ENCODE measurements around the gene RNF223.
A peak's percentile ranks its signal among the peaks of the same experiment; 100 is the strongest.

The RNF223 gene

DNA sequence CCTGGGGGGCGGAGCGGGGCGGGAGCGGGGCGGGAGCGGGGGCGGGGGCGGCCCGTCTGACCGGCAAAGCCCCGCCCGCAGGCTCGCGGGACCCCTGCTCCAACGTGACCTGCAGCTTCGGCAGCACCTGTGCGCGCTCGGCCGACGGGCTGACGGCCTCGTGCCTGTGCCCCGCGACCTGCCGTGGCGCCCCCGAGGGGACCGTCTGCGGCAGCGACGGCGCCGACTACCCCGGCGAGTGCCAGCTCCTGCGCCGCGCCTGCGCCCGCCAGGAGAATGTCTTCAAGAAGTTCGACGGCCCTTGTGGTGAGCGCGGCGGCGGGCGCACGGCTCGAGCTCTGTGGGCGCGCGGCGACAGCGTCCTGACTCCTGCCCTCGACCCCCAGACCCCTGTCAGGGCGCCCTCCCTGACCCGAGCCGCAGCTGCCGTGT is 33.0 kb downstream of the RNF223 start:
- H3K9me3 ChIP-seq (ENCODE audit: control insufficient read depth, low read depth, low read length): no peaks in the 10 kb centered on the region
- H3K27me3 ChIP-seq (ENCODE audit: control insufficient read depth, insufficient read depth, low read length): peaks cover 48% of the 10 kb centered on the region
- no peak overlapping the region for H3K9ac ChIP-seq (ENCODE audit: low read length)
- no peak overlapping the region for H3K27ac ChIP-seq (ENCODE audit: low read length)
- H3K4me1 ChIP-seq (ENCODE audit: control insufficient read depth, low read depth, low read length): no peaks in the 10 kb centered on the region
- peaks cover 13% of the 10 kb centered on the region for H3K36me3 ChIP-seq (ENCODE audit: control insufficient read depth, low read depth, low read length)
- peak overlapping the region; percentile 21 for H3K4me3 ChIP-seq (ENCODE audit: low read length)

GRCh38 chr1:1040004-1040991 is 33.8 kb downstream of the RNF223 start:
- Histone ChIP-seq H3K36me3 (ENCODE audit: control insufficient read depth, low read depth, low read length) (peaks cover 6% of the 10 kb centered on the region), H3K27ac (ENCODE audit: low read length) (no peak overlapping the region), H3K27me3 (ENCODE audit: control insufficient read depth, insufficient read depth, low read length) (peaks cover 56% of the 10 kb centered on the region), H3K9ac (ENCODE audit: low read length) (no peak overlapping the region), H3K4me3 (ENCODE audit: low read length) (peak overlapping the region; percentile 37), H3K4me1 (ENCODE audit: control insufficient read depth, low read depth, low read length) (no peaks in the 10 kb centered on the region), H3K9me3 (ENCODE audit: control insufficient read depth, low read depth, low read length) (no peaks in the 10 kb centered on the region)

DNA sequence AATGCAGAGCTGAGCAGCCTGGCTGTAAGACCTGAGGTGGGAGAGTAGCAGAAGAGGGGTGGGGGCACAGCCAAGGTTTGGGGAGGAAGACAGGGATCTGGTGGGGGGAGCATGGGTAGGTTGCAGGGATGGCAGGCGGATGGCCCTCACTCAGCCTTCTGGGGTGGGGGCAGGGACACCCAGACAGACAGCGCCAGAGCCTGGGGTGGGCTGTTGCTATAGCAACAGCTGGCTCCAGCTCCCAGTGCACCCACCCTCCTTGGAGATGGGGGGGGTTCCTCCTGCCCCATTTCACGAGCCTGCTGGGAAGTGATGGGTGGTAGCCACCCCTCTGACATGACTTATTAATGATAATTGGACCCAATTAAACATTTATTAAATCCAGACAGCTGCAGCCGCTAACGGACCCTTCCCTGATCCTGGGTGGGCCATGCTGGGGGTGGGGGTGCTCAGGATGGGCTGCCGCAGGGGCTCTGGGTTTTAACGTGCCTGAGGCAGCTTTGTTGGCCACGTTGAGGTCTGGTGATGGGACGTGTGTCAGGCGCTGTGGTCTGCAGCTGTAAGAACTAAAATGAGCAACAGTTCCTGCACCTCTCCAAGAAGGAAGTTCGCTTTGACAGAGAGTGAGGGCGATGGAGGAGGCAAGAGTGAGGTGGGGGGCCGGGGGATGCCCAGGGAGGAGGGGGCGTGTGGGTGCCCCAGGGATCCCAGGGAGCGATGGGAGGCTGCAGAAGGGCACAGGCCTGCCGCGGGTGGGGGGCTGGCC is 34.8 kb downstream of the RNF223 start:
- H3K27ac ChIP-seq (ENCODE audit: low read length): no peak overlapping the region
- H3K4me1 ChIP-seq (ENCODE audit: control insufficient read depth, low read depth, low read length): no peaks in the 10 kb centered on the region
- no peak overlapping the region for H3K9ac ChIP-seq (ENCODE audit: low read length)
- H3K4me3 ChIP-seq (ENCODE audit: low read length): no peak overlapping the region
- peaks cover 66% of the 10 kb centered on the region for H3K27me3 ChIP-seq (ENCODE audit: control insufficient read depth, insufficient read depth, low read length)
- no peaks in the 10 kb centered on the region for H3K9me3 ChIP-seq (ENCODE audit: control insufficient read depth, low read depth, low read length)
- no peaks in the 10 kb centered on the region for H3K36me3 ChIP-seq (ENCODE audit: control insufficient read depth, low read depth, low read length)

GRCh38 chr1:1038694-1039093 is 35.4 kb downstream of the RNF223 start:
- no peak overlapping the region for H3K4me3 ChIP-seq (ENCODE audit: low read length)
- no peaks in the 10 kb centered on the region for H3K36me3 ChIP-seq (ENCODE audit: control insufficient read depth, low read depth, low read length)
- H3K27ac ChIP-seq (ENCODE audit: low read length): no peak overlapping the region
- no peaks in the 10 kb centered on the region for H3K4me1 ChIP-seq (ENCODE audit: control insufficient read depth, low read depth, low read length)
- H3K27me3 ChIP-seq (ENCODE audit: control insufficient read depth, insufficient read depth, low read length): peaks cover 72% of the 10 kb centered on the region
- no peak overlapping the region for H3K9ac ChIP-seq (ENCODE audit: low read length)
- H3K9me3 ChIP-seq (ENCODE audit: control insufficient read depth, low read depth, low read length): no peaks in the 10 kb centered on the region

- Histone ChIP-seq H3K4me3 (ENCODE audit: low read length) (no peak overlapping the region), H3K36me3 (ENCODE audit: control insufficient read depth, low read depth, low read length) (no peaks in the 10 kb centered on the region), H3K9me3 (ENCODE audit: control insufficient read depth, low read depth, low read length) (no peaks in the 10 kb centered on the region), H3K27me3 (ENCODE audit: control insufficient read depth, insufficient read depth, low read length) (peaks cover 72% of the 10 kb centered on the region), H3K9ac (ENCODE audit: low read length) (no peak overlapping the region), H3K4me1 (ENCODE audit: control insufficient read depth, low read depth, low read length) (no peaks in the 10 kb centered on the region), H3K27ac (ENCODE audit: low read length) (no peak overlapping the region)
Observed at GRCh38 chr1:1037366-1038327, 36.5 kb downstream of the RNF223 start.

- no peak overlapping the region for H3K9ac ChIP-seq (ENCODE audit: low read length)
- no peak overlapping the region for H3K4me3 ChIP-seq (ENCODE audit: low read length)
- H3K4me1 ChIP-seq (ENCODE audit: control insufficient read depth, low read depth, low read length): peaks cover 11% of the 10 kb centered on the region
- peaks cover 87% of the 10 kb centered on the region for H3K27me3 ChIP-seq (ENCODE audit: control insufficient read depth, insufficient read depth, low read length)
- no peaks in the 10 kb centered on the region for H3K9me3 ChIP-seq (ENCODE audit: control insufficient read depth, low read depth, low read length)
- no peak overlapping the region for H3K27ac ChIP-seq (ENCODE audit: low read length)
- no peaks in the 10 kb centered on the region for H3K36me3 ChIP-seq (ENCODE audit: control insufficient read depth, low read depth, low read length)
Observed at GRCh38 chr1:1035291-1035943, 38.7 kb downstream of the RNF223 start.

GRCh38 chr1:1034439-1034781 is 39.7 kb downstream of the RNF223 start:
- H3K4me3 ChIP-seq (ENCODE audit: low read length): peak overlapping the region; percentile 39
- peak overlapping the region; percentile 22 for H3K9ac ChIP-seq (ENCODE audit: low read length)
- peaks cover 80% of the 10 kb centered on the region for H3K27me3 ChIP-seq (ENCODE audit: control insufficient read depth, insufficient read depth, low read length)

DNA sequence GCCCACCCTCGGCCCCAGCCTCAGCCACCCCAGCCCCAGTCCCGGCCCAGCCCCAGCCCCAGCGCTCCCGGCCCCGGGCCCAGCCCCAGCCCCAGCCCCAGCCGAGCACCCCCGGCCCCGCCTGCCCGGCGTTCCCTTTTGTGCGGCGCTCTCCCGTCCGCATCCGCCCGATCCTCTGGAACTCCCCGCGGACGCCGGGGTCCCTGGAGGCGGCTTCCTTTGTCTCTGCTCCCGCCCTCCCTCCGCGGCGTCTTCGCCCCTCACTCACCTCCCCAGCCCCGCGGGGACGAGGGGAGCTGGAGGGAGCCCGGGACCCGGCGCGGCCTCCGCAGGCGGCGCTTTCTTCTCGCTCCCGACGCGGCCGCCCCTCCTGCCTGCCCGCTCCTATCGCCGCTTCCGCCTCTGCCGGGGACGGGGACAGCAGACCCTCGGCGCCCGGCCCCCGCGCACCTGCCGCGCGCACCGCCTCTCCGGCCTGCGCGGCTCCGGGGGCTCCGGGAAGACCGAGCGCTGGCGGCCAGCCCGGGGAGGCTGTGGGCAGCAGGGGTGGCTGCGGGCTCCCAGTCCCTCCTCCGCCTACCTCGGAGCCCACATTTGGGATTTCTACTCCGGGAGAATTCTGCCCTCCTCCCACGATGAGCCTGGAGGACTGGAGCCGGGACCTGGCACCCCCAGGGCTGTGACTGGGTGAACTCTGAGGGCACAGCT is 40.2 kb downstream of the RNF223 start:
- no peak overlapping the region for H3K27ac ChIP-seq (ENCODE audit: low read length)
- H3K9me3 ChIP-seq (ENCODE audit: control insufficient read depth, low read depth, low read length): no peaks in the 10 kb centered on the region
- H3K36me3 ChIP-seq (ENCODE audit: control insufficient read depth, low read depth, low read length): no peaks in the 10 kb centered on the region
- peak overlapping the region; percentile 39 for H3K4me3 ChIP-seq (ENCODE audit: low read length)
- H3K4me1 ChIP-seq (ENCODE audit: control insufficient read depth, low read depth, low read length): peaks cover 11% of the 10 kb centered on the region
- H3K27me3 ChIP-seq (ENCODE audit: control insufficient read depth, insufficient read depth, low read length): peaks cover 80% of the 10 kb centered on the region
- peak overlapping the region; percentile 22 for H3K9ac ChIP-seq (ENCODE audit: low read length)

More at GRCh38 chr1:1034439-1034781, 39.7 kb downstream of the RNF223 start:
- H3K4me1 ChIP-seq (ENCODE audit: control insufficient read depth, low read depth, low read length): peaks cover 11% of the 10 kb centered on the region
- H3K9me3 ChIP-seq (ENCODE audit: control insufficient read depth, low read depth, low read length): no peaks in the 10 kb centered on the region
- H3K27ac ChIP-seq (ENCODE audit: low read length): no peak overlapping the region
- no peaks in the 10 kb centered on the region for H3K36me3 ChIP-seq (ENCODE audit: control insufficient read depth, low read depth, low read length)

- Histone ChIP-seq H3K27me3 (ENCODE audit: control insufficient read depth, insufficient read depth, low read length) (peaks cover 72% of the 10 kb centered on the region), H3K36me3 (ENCODE audit: control insufficient read depth, low read depth, low read length) (no peaks in the 10 kb centered on the region), H3K9me3 (ENCODE audit: control insufficient read depth, low read depth, low read length) (no peaks in the 10 kb centered on the region), H3K27ac (ENCODE audit: low read length) (no peak overlapping the region), H3K4me3 (ENCODE audit: low read length) (peak overlapping the region; percentile 45), H3K9ac (ENCODE audit: low read length) (no peak overlapping the region), H3K4me1 (ENCODE audit: control insufficient read depth, low read depth, low read length) (peaks cover 11% of the 10 kb centered on the region)
Observed at GRCh38 chr1:1033009-1033587, 41.0 kb downstream of the RNF223 start.

DNA sequence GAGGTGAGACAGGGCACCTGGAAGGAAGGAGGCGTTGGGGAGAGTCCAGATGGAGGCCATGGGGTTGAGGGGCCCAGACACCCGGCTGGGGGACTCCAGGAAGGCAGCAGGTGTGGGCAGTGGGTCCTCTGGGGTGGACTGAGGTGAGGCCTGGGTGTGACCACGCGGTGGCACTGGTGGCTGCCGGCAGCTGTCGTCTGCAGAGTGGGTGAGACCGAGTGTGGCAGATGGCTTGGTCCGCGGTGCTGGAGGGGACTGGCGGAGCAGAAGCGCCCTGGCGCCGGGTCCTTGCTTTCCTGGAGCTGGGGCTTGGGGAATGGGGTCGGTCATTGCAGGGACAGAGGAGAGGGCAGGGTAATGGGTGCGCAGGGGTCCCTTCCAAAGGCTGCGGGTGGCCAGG is 41.7 kb downstream of the RNF223 start:
- H3K27ac ChIP-seq (ENCODE audit: low read length): no peak overlapping the region
- H3K27me3 ChIP-seq (ENCODE audit: control insufficient read depth, insufficient read depth, low read length): peaks cover 65% of the 10 kb centered on the region

More for the DNA sequence above, 41.7 kb downstream of the RNF223 start:
- Histone ChIP-seq H3K9me3 (ENCODE audit: control insufficient read depth, low read depth, low read length) (no peaks in the 10 kb centered on the region), H3K36me3 (ENCODE audit: control insufficient read depth, low read depth, low read length) (no peaks in the 10 kb centered on the region), H3K4me1 (ENCODE audit: control insufficient read depth, low read depth, low read length) (peaks cover 11% of the 10 kb centered on the region), H3K4me3 (ENCODE audit: low read length) (peak overlapping the region; percentile 27), H3K9ac (ENCODE audit: low read length) (no peak overlapping the region)

Data from iPS-18a (cell line).